HFF-Myc (cell line): ENCODE measurements around the gene RNLS.

Experiments
- DNase-seq: peaks from one replicate; pipeline ENCODE4 v3.0.0-alpha.2; 2011; ENCODE audit warnings: low read depth; ENCODE audit errors: extremely low read depth
- H3K4me3 ChIP-seq: replicated peaks from 2 replicates; pipeline ENCODE4 v1.5.1; 2011; ENCODE audit warnings: low read depth, mild to moderate bottlenecking, control low read depth, low read length
- CTCF ChIP-seq: IDR thresholded peaks from 2 replicates; pipeline ENCODE4 v1.5.1; 2012; ENCODE audit warnings: mild to moderate bottlenecking, low read depth, low read length, control low read depth; ENCODE audit errors: missing control alignments

The RNLS gene

GRCh38 chr10:88245974-88246511 is 337.1 kb downstream of the RNLS start:
- H3K4me3 ChIP-seq = no peak overlapping the region
- TF ChIP-seq CTCF = no peak
- DNase-seq = no peak

- no peak for TF ChIP-seq CTCF
- no peak for DNase-seq
- H3K4me3 ChIP-seq = no peak overlapping the region
These were observed 338.1 kb downstream of the RNLS start for GRCh38 chr10:88244781-88245625.

- DNase-seq = no peak
- H3K4me3 ChIP-seq = no peak overlapping the region
- TF ChIP-seq CTCF = no peak
These were observed 339.0 kb downstream of the RNLS start for GRCh38 chr10:88243836-88244730.

GRCh38 chr10:88243202-88243744 is 339.8 kb downstream of the RNLS start:
- TF ChIP-seq CTCF = no peak
- no peak for DNase-seq
- H3K4me3 ChIP-seq = no peak overlapping the region

- no peak for DNase-seq
- no peak overlapping the region for H3K4me3 ChIP-seq
- TF ChIP-seq CTCF = no peak
These were observed 341.6 kb downstream of the RNLS start for GRCh38 chr10:88241501-88241900.

- no peak for DNase-seq
- no peak for TF ChIP-seq CTCF
These were observed 343.9 kb downstream of the RNLS start for GRCh38 chr10:88239212-88239611.

More at GRCh38 chr10:88239212-88239611, 343.9 kb downstream of the RNLS start:
- H3K4me3 ChIP-seq = no peak overlapping the region
